Heart left ventricle (tissue), 13 donors: ENCODE measurements around the gene PLCL1.

Source experiments
- POLR2A ChIP-seq, 2 donors: fragments of 450-650 bp; IDR thresholded peaks; one replicate each; pipeline ENCODE4 v1.6.1; 2017; ENCODE audit warnings: antibody characterized with exemption in 2 of 2, mild to moderate bottlenecking in 2 of 2, moderate library complexity in 2 of 2
- TF ChIP-seq, protein P1 (sequence below), 12 donors: fragments of 200-600 bp; sonication (generic) in 4 of 12; IDR thresholded peaks; one replicate each; pipeline versions ENCODE4 v1.5.0 to v1.8.0; 2018 to 2022; ENCODE audit warnings: antibody characterized with exemption in 12 of 12, mild to moderate bottlenecking in 5 of 12
- donor health status: ischemic (EF 13 %, LVEDD 7.1; RV severe dilation, severe dysfunction).
- donor health status: DM: no; HTN: yes; CAD: no.
- donor health status: DM: no; HTN: no; CAD: no.
- donor health status: ischemic (EF 25% LVEDD 6.9; RV normal size, moderate dysfunction).
- donor health status: ischemic (EF 25% LVEDD 5.7; RV mildly dilated, moderate dysfunction).
- donor health status: ischemic (EF 35%, LVEDD 5.7; RV mildly dilated, moderate dysfunction).
- donor health status: nonischemic (EF 11% LVEDD 7.7; RV severe dilation, severe dysfunction).
- donor health status: DM: yes; HTN: yes; CAD: no.
- donor health status: PGD.
- donor health status: ischemic (EF 29% LVEDD 5.4; RV normal size, mild dysfunction).
- donor health status: nonischemic (EF 23%, LVEDD 6.1; RV moderate dilation, normal function).

DNA sequence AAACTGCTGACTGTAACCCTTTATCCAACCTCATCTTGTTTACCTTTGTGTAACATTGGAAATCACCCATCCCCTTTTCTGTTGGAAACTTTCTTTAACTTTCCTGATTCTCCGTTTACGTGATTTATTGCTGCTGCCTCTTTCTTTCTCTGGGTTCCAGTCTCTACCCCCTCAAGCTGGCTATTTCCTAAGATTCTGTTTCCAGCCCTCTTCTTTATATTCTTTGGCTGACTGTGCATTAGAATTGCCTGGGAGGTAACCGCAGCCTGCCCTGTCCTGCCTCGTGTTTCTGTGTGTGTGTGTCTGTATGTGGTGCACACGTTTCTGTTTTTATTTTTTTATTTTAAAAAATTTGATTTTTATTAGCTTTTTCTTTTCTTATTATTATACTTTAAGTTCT is 229.2 kb downstream of the PLCL1 start:
- TF ChIP-seq, protein P1, sequence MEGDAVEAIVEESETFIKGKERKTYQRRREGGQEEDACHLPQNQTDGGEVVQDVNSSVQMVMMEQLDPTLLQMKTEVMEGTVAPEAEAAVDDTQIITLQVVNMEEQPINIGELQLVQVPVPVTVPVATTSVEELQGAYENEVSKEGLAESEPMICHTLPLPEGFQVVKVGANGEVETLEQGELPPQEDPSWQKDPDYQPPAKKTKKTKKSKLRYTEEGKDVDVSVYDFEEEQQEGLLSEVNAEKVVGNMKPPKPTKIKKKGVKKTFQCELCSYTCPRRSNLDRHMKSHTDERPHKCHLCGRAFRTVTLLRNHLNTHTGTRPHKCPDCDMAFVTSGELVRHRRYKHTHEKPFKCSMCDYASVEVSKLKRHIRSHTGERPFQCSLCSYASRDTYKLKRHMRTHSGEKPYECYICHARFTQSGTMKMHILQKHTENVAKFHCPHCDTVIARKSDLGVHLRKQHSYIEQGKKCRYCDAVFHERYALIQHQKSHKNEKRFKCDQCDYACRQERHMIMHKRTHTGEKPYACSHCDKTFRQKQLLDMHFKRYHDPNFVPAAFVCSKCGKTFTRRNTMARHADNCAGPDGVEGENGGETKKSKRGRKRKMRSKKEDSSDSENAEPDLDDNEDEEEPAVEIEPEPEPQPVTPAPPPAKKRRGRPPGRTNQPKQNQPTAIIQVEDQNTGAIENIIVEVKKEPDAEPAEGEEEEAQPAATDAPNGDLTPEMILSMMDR (IDR thresholded peaks at IDR 0.05): no peak
- no peak for TF ChIP-seq POLR2A (IDR thresholded peaks at IDR 0.05)
